ENCODE data around the gene DCC.

Gene DCC

DNA sequence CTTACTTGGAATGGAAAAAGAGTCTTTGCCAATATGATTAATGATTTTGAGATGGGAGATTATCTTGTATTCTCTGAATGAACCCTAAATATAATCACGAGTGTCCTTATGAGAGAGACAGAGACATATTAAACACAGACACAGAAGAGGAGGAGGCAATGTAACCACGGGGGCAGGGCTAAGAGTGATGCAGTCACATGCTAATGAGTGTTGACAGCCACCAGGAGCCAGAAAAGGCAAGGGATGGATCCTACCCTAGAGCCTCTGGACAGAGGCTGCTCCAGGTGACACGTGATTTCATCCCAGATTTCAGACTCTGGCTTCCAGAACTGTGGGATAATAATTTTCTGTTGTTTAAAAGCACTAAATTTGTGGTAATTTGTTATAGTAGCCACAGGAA is 1204.9 kb downstream of the DCC start:
- DNase-seq, result no peak

DNA sequence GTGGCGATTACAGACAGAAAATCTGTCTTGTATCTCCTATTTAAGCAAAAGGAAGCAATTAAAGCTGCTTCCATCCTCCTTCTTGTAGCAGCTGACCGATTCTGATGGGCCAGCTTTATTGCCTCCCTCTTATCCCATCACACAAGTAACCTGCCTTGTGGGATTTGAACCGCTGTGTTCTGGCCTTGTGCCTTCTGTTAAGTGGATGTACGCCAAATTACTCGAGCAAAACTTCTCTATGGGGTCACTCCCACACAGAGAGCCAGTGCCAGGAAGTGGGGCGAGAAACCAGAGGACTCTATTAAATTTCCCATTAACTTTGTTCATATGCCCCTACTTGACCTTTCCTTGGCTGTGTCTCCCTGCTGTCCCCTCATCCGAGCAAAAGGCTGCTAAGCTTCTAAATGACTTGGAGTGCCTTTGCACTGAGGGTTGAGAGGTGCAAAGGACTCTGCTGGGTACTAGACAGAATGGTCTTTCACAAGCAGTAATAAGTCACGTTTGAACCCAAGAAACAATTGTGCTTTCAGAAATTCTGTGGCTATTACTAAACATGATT is 1212.0 kb downstream of the DCC start:
- DNase-seq, result no peak

GRCh38 chr18:53553030-53553429 is 1213.0 kb downstream of the DCC start:
- DNase-seq, result no peak

DNA sequence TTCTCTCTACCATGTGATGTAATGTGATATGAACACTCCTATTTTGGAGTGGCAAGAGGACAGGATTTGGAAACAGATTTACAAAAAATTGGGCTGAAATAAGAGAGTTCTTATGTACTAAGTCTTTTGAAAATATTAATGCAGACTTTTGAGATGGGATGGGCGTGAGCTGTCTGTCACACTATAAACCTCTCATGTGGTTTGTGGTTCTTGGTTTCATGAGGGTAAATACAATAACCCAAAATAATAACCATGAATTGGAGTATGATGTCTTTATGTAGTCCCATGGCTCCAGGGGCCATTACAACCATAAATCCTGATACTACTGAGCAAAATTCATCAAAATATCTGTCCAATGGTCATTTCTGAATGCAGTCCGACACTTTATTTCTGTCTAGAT is 1216.5 kb downstream of the DCC start:
- DNase-seq, result no peak

- no peak for DNase-seq
Observed at GRCh38 chr18:53560546-53560945, 1220.5 kb downstream of the DCC start.

GRCh38 chr18:53566626-53567025 is 1226.6 kb downstream of the DCC start:
- no peak for DNase-seq

DNA sequence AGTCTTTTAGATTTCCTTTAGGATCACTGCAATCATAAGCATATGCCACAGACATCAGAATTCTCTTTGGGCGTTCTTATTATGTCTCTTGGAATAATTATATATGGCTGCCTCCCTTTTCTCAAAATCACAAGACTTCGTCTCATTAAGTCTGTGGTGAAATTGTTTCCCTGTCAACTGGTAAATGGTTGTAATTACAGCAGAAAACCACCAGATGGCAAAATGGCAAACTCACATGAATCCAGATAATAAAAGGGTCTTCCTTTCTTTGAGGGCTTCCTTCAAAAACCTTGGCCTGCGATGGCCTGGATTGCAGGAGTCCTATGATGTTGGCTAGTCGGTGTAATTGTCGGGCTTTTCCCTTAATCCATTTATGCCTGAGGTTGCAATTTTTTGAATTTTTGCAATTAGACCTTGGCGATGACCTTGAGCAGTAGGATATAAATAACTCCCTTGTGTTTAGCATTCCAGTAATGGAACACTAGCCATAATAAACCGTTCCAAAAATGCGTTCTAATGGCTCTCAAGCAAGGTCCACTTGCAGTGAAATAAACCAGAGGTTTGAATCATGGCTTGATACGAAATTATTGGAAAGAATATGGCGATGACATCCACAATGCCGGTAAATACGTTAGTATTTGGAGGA is 1228.1 kb downstream of the DCC start:
- DNase-seq, result no peak

Data from NCI-H1417 treated with DMSO at 0.1 percent for 48 hours (cell line).